ENCODE data around the gene CNTNAP5.
A peak's percentile ranks its signal among the peaks of the same experiment; 100 is the strongest.

Gene CNTNAP5

DNA sequence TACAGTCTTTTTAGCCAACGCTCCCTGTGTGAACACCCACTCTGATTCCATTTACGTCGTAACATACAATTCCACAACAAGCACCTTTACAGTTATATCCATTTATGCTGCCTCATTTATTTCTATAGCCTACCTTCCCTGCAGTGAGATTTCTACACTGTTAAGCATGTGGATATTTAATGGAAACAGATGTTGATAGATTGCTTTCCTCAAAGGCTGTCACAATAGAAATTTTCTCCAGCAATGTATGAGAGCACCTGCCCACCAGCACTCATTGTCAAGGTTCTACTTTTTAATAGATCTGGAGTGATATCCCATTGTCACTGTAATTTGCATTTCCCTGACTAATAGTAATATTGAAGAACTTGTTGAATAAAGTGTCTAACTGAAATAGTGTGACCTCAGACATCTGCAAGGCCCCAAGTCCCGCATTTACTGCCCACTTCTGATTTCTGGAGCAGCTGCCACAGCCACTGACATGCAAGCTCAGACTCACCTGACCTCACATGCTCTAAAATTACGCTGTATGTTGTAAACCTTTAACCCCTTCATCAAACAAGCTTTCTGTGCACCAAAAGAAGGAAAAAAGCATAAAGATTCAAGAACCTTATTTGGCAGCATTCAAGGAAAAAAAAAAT, 295.1 kb downstream of the CNTNAP5 start:
- TF ChIP-seq, protein P1, sequence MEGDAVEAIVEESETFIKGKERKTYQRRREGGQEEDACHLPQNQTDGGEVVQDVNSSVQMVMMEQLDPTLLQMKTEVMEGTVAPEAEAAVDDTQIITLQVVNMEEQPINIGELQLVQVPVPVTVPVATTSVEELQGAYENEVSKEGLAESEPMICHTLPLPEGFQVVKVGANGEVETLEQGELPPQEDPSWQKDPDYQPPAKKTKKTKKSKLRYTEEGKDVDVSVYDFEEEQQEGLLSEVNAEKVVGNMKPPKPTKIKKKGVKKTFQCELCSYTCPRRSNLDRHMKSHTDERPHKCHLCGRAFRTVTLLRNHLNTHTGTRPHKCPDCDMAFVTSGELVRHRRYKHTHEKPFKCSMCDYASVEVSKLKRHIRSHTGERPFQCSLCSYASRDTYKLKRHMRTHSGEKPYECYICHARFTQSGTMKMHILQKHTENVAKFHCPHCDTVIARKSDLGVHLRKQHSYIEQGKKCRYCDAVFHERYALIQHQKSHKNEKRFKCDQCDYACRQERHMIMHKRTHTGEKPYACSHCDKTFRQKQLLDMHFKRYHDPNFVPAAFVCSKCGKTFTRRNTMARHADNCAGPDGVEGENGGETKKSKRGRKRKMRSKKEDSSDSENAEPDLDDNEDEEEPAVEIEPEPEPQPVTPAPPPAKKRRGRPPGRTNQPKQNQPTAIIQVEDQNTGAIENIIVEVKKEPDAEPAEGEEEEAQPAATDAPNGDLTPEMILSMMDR (IDR thresholded peaks at IDR 0.05; ENCODE audit: low read depth, low read length): no peak
- no peak overlapping the region for H3K4me3 ChIP-seq (ENCODE audit: low read depth, low read length)
- no peaks in the 10 kb centered on the region for H3K9me3 ChIP-seq (ENCODE audit: severe bottlenecking)
- H3K27me3 ChIP-seq (ENCODE audit: insufficient read depth, low read depth, severe bottlenecking): no peaks in the 10 kb centered on the region
- H3K27ac ChIP-seq: no peak overlapping the region
- H3K36me3 ChIP-seq: no peaks in the 10 kb centered on the region
- DNase-seq: peak; percentile 13

DNA sequence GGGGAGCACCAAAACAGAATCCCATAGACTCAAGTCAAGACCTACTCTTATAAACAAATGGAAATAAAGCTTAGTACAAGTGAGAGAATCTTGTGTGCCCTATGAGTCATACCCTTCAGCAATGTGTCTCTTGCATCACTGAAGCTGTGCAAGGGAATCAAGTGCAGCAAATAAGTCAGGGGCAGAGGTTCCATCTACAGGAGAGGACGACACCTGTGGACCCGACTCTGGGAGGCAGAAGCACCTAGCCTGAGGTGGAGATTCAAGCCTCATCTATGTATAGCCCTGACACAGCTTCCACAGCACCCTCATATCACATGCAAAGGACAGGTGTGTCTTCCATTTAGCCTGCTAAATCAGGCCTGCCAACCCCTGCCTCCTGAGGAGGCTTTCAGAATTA, 298.2 kb downstream of the CNTNAP5 start:
- Histone ChIP-seq H3K27me3 (ENCODE audit: insufficient read depth, low read depth, severe bottlenecking) (no peaks in the 10 kb centered on the region), H3K4me3 (ENCODE audit: low read depth, low read length) (no peak overlapping the region), H3K9me3 (ENCODE audit: severe bottlenecking) (no peaks in the 10 kb centered on the region), H3K27ac (no peak overlapping the region), H3K36me3 (no peaks in the 10 kb centered on the region)
- TF ChIP-seq, protein P1 (IDR thresholded peaks at IDR 0.05; ENCODE audit: low read depth, low read length): no peak
- no peak for DNase-seq

DNA sequence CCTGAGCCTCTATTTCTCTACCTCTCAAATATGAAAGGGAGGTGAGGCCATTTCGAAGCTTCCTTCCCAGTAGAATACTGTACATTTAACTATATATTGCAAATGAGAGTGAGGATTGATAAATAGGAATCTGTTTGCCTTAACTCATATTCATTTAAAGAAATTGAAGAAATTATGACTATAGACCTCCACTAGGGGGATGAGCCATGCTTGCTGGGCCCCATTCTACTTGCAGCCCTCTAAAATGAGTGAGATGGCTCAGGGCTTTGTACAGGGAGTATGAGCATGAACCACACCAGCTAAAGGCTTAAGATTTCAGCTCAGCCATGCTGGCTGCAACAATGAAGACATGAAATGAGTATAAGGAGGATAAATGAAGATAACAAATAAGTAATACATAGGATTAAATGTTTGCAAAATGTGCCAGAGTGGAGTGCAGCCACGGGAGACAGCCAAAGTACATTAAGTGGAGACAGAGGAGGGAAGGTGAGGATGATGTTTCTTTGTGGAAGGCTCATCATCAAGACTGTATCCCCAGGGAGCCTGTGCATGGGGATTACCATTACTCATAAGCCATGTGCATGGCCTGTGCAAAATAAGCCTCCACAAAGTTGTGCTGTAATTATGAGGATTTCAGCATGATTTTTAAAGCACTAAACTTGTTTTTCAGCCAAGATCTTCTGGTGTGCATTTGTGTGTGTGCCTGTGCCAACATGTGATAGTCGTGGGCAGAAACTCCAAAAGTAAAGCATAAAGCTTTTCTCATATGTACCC, 300.8 kb downstream of the CNTNAP5 start:
- H3K9me3 ChIP-seq (ENCODE audit: severe bottlenecking): no peaks in the 10 kb centered on the region
- peak; percentile 49 for DNase-seq
- no peaks in the 10 kb centered on the region for H3K27me3 ChIP-seq (ENCODE audit: insufficient read depth, low read depth, severe bottlenecking)
- H3K36me3 ChIP-seq: no peaks in the 10 kb centered on the region
- TF ChIP-seq, protein P1 (IDR thresholded peaks at IDR 0.05; ENCODE audit: low read depth, low read length): peak; percentile 46
- no peak overlapping the region for H3K4me3 ChIP-seq (ENCODE audit: low read depth, low read length)
- no peak overlapping the region for H3K27ac ChIP-seq

DNA sequence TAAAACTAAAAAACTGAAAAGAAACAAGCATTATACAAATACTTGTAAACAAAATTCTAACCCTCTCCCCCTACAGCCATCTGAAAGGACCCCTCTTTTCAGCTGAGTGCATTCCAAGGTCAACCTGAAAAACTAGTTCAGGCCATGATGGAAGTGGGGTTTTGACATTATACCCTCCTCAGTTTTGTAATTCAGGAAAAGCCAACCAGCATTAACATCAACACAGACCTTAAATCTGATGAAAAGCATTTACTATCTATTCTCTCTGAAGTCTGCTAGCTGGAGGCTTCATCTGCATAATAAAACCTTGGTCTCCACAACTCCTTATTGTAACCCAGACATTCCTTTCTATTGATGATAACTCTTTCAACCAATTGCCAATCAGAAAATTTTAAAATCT, 302.2 kb downstream of the CNTNAP5 start:
- H3K4me3 ChIP-seq (ENCODE audit: low read depth, low read length): no peak overlapping the region

DNA sequence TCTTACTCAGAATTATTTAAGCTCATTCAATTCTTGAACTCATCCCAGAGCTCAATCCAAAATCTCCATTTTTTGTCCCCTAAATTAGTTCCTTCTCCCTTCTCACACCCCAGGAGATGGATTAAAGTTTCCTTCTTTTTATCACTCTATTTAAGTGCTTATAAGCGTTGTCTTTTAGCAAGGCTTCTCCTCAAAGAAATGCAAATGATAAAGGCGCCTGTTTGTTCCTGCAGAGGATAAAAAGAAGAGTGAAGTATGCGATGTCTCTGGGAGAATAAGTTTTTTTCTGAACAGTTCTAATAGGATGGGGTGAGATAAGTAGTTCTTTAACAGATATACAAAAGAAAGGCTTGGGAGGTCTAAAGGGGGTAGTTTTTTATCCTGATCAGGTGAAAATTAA, 303.3 kb downstream of the CNTNAP5 start:
- Histone ChIP-seq H3K36me3 (no peaks in the 10 kb centered on the region), H3K4me3 (ENCODE audit: low read depth, low read length) (no peak overlapping the region), H3K9me3 (ENCODE audit: severe bottlenecking) (no peaks in the 10 kb centered on the region), H3K27me3 (ENCODE audit: insufficient read depth, low read depth, severe bottlenecking) (no peaks in the 10 kb centered on the region), H3K27ac (no peak overlapping the region)
- TF ChIP-seq, protein P1 (IDR thresholded peaks at IDR 0.05; ENCODE audit: low read depth, low read length): no peak
- no peak for DNase-seq

More for the DNA sequence above, 302.2 kb downstream of the CNTNAP5 start:
- no peak overlapping the region for H3K27ac ChIP-seq
- DNase-seq: no peak
- no peaks in the 10 kb centered on the region for H3K9me3 ChIP-seq (ENCODE audit: severe bottlenecking)
- H3K27me3 ChIP-seq (ENCODE audit: insufficient read depth, low read depth, severe bottlenecking): no peaks in the 10 kb centered on the region
- TF ChIP-seq, protein P1 (IDR thresholded peaks at IDR 0.05; ENCODE audit: low read depth, low read length): no peak
- H3K36me3 ChIP-seq: no peaks in the 10 kb centered on the region
